Trophoblast cell (in vitro differentiated cells and primary cell): ENCODE results near the gene FAM163A.

Source experiments
- DNase-seq, 2 donors: peaks; one replicate each; pipeline ENCODE4 v3.0.0-alpha.2; 2016
- H2AFZ ChIP-seq: 2 replicates; pipeline ENCODE4 v1.6.1; 2013; ENCODE audit warnings: low read length, moderate library complexity, mild to moderate bottlenecking; ENCODE audit not compliant: insufficient read depth, poor library complexity
- H2AK5ac ChIP-seq: 2 replicates; pipeline ENCODE4 v1.6.1; 2013; ENCODE audit warnings: mild to moderate bottlenecking, low read length
- H2BK120ac ChIP-seq: 2 replicates; pipeline ENCODE4 v1.6.1; 2013; ENCODE audit warnings: low read length, mild to moderate bottlenecking, moderate library complexity; ENCODE audit not compliant: insufficient read depth, poor library complexity
- H2BK12ac ChIP-seq: 2 replicates; pipeline ENCODE4 v1.6.1; 2013; ENCODE audit warnings: mild to moderate bottlenecking, low read length, moderate library complexity
- H2BK5ac ChIP-seq: 2 replicates; pipeline ENCODE4 v1.6.1; 2013; ENCODE audit warnings: low read length, low read depth, moderate library complexity, mild to moderate bottlenecking; ENCODE audit not compliant: poor library complexity
- H3K14ac ChIP-seq: 2 replicates; pipeline ENCODE4 v1.6.1; 2013; ENCODE audit warnings: mild to moderate bottlenecking, low read length
- H3K18ac ChIP-seq: 2 replicates; pipeline ENCODE4 v1.6.1; 2013; ENCODE audit warnings: mild to moderate bottlenecking, low read length
- H3K23ac ChIP-seq: 2 replicates; pipeline ENCODE4 v1.6.1; 2013; ENCODE audit warnings: low read length
- H3K27ac ChIP-seq: 2 replicates; pipeline ENCODE4 v1.5.1; 2013; ENCODE audit warnings: low read depth, mild to moderate bottlenecking, inconsistent platforms, low read length, moderate library complexity
- H3K27me3 ChIP-seq: 2 replicates; pipeline ENCODE4 v1.6.1; 2013; ENCODE audit warnings: inconsistent platforms, mild to moderate bottlenecking, low read length, moderate library complexity; ENCODE audit not compliant: insufficient read depth
- H3K36me3 ChIP-seq, 2 experiments: 1 replicate in 1 of 2; 2 replicates in 1 of 2; pipeline ENCODE4 v1.6.1; 2013; ENCODE audit warnings: low read length in 2 of 2, mild to moderate bottlenecking in 2 of 2, moderate library complexity in 1 of 2; ENCODE audit not compliant: insufficient read depth in 2 of 2, control insufficient read depth in 1 of 2
- H3K4ac ChIP-seq: 2 replicates; pipeline ENCODE4 v1.6.1; 2013; ENCODE audit warnings: low read depth, mild to moderate bottlenecking, low read length, moderate library complexity
- H3K4me1 ChIP-seq, 2 experiments: 1 replicate in 1 of 2; 2 replicates in 1 of 2; pipeline ENCODE4 v1.6.1; 2013; ENCODE audit warnings: low read length in 2 of 2, mild to moderate bottlenecking in 2 of 2, moderate library complexity in 1 of 2; ENCODE audit not compliant: insufficient read depth in 2 of 2, control insufficient read depth in 1 of 2
- H3K4me2 ChIP-seq: 2 replicates; pipeline ENCODE4 v1.6.1; 2013; ENCODE audit warnings: inconsistent platforms, mild to moderate bottlenecking, low read length, moderate library complexity
- H3K4me3 ChIP-seq: 2 replicates; pipeline ENCODE4 v1.5.1; 2013; ENCODE audit warnings: mild to moderate bottlenecking, low read depth, low read length, inconsistent platforms
- H3K79me1 ChIP-seq: one replicate; pipeline ENCODE4 v1.6.1; 2013; ENCODE audit warnings: low read length
- H3K79me2 ChIP-seq: 2 replicates; pipeline ENCODE4 v1.6.1; 2013; ENCODE audit warnings: low read length, mild to moderate bottlenecking; ENCODE audit not compliant: control insufficient read depth, insufficient read depth, poor library complexity
- H3K9ac ChIP-seq: 2 replicates; pipeline ENCODE4 v1.6.1; 2013; ENCODE audit warnings: mild to moderate bottlenecking, low read length
- H3K9me3 ChIP-seq: 2 replicates; pipeline ENCODE4 v1.6.1; 2013; ENCODE audit warnings: low read depth, mild to moderate bottlenecking, control low read depth, inconsistent platforms, low read length; ENCODE audit not compliant: insufficient read depth
- H4K12ac ChIP-seq: 2 replicates; pipeline ENCODE4 v1.6.1; 2013; ENCODE audit warnings: low read depth, mild to moderate bottlenecking, low read length, moderate library complexity
- H4K8ac ChIP-seq: 2 replicates; pipeline ENCODE4 v1.6.1; 2013; ENCODE audit warnings: low read depth, mild to moderate bottlenecking, low read length, moderate library complexity
- H4K91ac ChIP-seq: one replicate; pipeline ENCODE4 v1.6.1; 2013; ENCODE audit warnings: low read depth, mild to moderate bottlenecking, low read length, moderate library complexity
- WGBS: extraction: QIAGEN DNeasy Blood & Tissue Kit; methylation state at CpG from one replicate; pipeline ENCODE4 v1.1.7; 2013; ENCODE audit warnings: missing lambda C conversion rate; ENCODE audit not compliant: insufficient read length, insufficient coverage; ENCODE audit errors: extremely low coverage; 5-methylcytosine and 5-hydroxymethylcytosine counted together

FAM163A gene

GRCh38 chr1:179781962-179782361, 38.9 kb downstream of the FAM163A start:
- no peaks in the 10 kb centered on the region for H3K79me1 ChIP-seq
- DNase-seq = peak in 1 of 2 donors; percentile 8

GRCh38 chr1:179785031-179785431, 41.9 kb downstream of the FAM163A start:
- no peak overlapping the region for H3K4me2 ChIP-seq
- no peak overlapping the region for H3K4me3 ChIP-seq
- no peak overlapping the region for H4K12ac ChIP-seq
- H2AFZ ChIP-seq = no peak overlapping the region
- H3K79me2 ChIP-seq = no peaks in the 10 kb centered on the region
- no peak overlapping the region for H3K27ac ChIP-seq
- no peak overlapping the region for H3K23ac ChIP-seq
- H4K8ac ChIP-seq = no peak overlapping the region
- no peak overlapping the region for H2AK5ac ChIP-seq
- no peak overlapping the region for H2BK120ac ChIP-seq
- H2BK5ac ChIP-seq = no peak overlapping the region
- no peak overlapping the region for H3K18ac ChIP-seq
- no peaks in the 10 kb centered on the region for H3K27me3 ChIP-seq
- no peak overlapping the region for H4K91ac ChIP-seq
- no peaks in the 10 kb centered on the region for H3K36me3 ChIP-seq
- no peak overlapping the region for H3K4ac ChIP-seq
- H3K9me3 ChIP-seq = no peaks in the 10 kb centered on the region
- no peak overlapping the region for H2BK12ac ChIP-seq
- no peaks in the 10 kb centered on the region for H3K79me1 ChIP-seq
- no peak overlapping the region for H3K14ac ChIP-seq
- WGBS = no CpG with 5 or more reads among the region's 4 CpGs
- no peaks in the 10 kb centered on the region for H3K4me1 ChIP-seq
- H3K9ac ChIP-seq = no peak overlapping the region
- no peak for DNase-seq

More at GRCh38 chr1:179781962-179782361, 38.9 kb downstream of the FAM163A start:
- Histone ChIP-seq H3K9me3 (no peaks in the 10 kb centered on the region), H3K9ac (no peak overlapping the region), H4K12ac (no peak overlapping the region), H3K27me3 (no peaks in the 10 kb centered on the region), H3K18ac (no peak overlapping the region), H3K4me1 (no peaks in the 10 kb centered on the region), H3K79me2 (no peaks in the 10 kb centered on the region), H3K14ac (no peak overlapping the region), H2AFZ (no peak overlapping the region), H3K4me3 (no peak overlapping the region), H2BK120ac (no peak overlapping the region), H2BK5ac (no peak overlapping the region), H3K36me3 (no peaks in the 10 kb centered on the region), H3K4me2 (no peak overlapping the region), H2BK12ac (no peak overlapping the region), H4K91ac (no peak overlapping the region), H3K27ac (no peak overlapping the region), H2AK5ac (no peak overlapping the region), H4K8ac (no peak overlapping the region), H3K23ac (no peak overlapping the region), H3K4ac (no peak overlapping the region)
- WGBS = no CpG with 5 or more reads among the region's 10 CpGs

DNA sequence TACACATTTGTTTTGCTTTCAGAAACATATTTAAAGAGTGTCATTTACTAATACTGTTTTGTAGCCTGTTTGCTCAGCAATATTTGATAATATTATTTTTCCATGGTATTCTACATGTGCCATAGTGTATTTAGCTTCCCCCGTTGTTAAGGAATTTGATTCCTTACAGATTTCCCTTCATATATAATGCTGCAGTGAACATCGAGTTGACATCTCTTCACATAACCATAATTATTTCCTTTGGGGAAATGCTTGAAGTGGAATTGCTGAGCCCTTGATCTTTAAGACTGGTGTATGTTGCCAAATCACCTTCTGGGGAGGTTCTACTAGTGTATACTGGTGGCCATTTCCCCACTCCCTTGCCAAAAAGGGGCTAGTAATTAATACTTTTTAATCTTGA, 42.6 kb downstream of the FAM163A start:
- Histone ChIP-seq H4K12ac (no peak overlapping the region), H2BK5ac (no peak overlapping the region), H3K18ac (no peak overlapping the region), H3K4me1 (no peaks in the 10 kb centered on the region), H2BK12ac (no peak overlapping the region), H3K27ac (no peak overlapping the region), H4K91ac (no peak overlapping the region), H3K27me3 (no peaks in the 10 kb centered on the region), H3K23ac (no peak overlapping the region), H3K4me3 (no peak overlapping the region), H3K36me3 (no peaks in the 10 kb centered on the region), H2AFZ (no peak overlapping the region), H2AK5ac (no peak overlapping the region), H2BK120ac (no peak overlapping the region), H3K14ac (no peak overlapping the region), H3K9ac (no peak overlapping the region), H3K4ac (no peak overlapping the region), H4K8ac (no peak overlapping the region), H3K79me1 (no peaks in the 10 kb centered on the region), H3K9me3 (no peaks in the 10 kb centered on the region), H3K79me2 (no peaks in the 10 kb centered on the region), H3K4me2 (no peak overlapping the region)
- no CpG with 5 or more reads among the region's 2 CpGs for WGBS
- DNase-seq = no peak

DNA sequence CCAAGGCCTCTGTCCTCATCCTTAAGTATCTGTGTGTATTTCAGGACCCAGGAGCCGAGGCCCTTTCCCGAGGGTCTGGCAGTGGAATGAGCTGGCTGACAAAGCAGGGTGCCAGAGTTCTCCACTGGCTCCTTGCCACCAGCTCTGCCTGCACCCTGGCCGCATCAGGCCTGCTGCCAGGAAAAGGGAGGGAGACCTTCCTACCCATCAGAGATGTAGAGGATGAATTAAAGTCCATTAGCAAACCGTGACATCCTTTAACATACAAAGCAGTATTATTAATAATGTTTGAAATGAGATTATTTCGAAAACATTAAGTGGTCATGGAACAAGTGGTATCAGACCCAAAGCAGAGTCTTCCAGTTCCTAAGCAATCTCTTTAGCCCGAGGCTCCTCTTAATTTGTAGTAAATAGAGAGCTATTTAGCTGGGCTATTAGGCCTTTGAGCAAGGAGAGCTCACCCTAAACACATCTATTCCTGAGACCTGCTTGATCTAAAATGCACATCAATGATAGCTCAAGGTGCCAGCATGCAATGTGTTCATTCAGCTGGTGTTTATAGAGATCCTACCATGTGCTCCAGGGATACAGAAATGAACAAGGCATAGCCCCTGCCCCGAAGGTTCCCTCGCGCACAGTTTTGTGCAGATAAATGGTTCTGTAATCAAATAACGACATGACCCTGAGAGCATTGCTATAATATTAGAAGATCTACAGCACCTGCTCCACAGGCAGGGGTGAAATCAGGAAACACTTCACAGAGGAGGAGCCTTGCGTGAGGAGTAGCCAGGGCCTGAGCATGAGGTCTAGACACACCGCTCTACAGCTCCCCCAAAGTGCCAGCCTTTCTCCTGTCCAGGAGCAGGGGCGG, 44.0 kb downstream of the FAM163A start:
- no peak overlapping the region for H4K12ac ChIP-seq
- H2AFZ ChIP-seq = no peak overlapping the region
- no peak overlapping the region for H2BK12ac ChIP-seq
- H3K4ac ChIP-seq = no peak overlapping the region
- no peaks in the 10 kb centered on the region for H3K4me1 ChIP-seq
- no peak overlapping the region for H3K4me3 ChIP-seq
- no CpG with 5 or more reads among the region's 13 CpGs for WGBS
- no peaks in the 10 kb centered on the region for H3K79me1 ChIP-seq
- no peak overlapping the region for H3K27ac ChIP-seq
- no peak for DNase-seq
- H4K91ac ChIP-seq = no peak overlapping the region
- H3K18ac ChIP-seq = no peak overlapping the region
- H3K27me3 ChIP-seq = no peaks in the 10 kb centered on the region
- no peak overlapping the region for H2BK120ac ChIP-seq
- H2AK5ac ChIP-seq = no peak overlapping the region
- H3K36me3 ChIP-seq = no peaks in the 10 kb centered on the region
- no peaks in the 10 kb centered on the region for H3K79me2 ChIP-seq
- no peak overlapping the region for H3K9ac ChIP-seq
- H3K23ac ChIP-seq = no peak overlapping the region
- no peak overlapping the region for H3K4me2 ChIP-seq
- H3K14ac ChIP-seq = no peak overlapping the region
- no peak overlapping the region for H4K8ac ChIP-seq
- H3K9me3 ChIP-seq = no peaks in the 10 kb centered on the region
- H2BK5ac ChIP-seq = no peak overlapping the region
